Measurements from ENCODE around the gene MDFIC2. TPM values are rescaled to one million over a fixed set of nuclear protein-coding genes. Genes with fewer than 3 reads are reported as not detected.
"Not testable (repeated sequence)": the region's sequence is repeated elsewhere in the genome, so short reads cannot be mapped to it uniquely, and the experiment has no call there.

MDFIC2 gene
- total RNA-seq, 5 donors from 2014 or later (not counting 1 experiment from before 2014, with no cell fraction given): not detected

DNA sequence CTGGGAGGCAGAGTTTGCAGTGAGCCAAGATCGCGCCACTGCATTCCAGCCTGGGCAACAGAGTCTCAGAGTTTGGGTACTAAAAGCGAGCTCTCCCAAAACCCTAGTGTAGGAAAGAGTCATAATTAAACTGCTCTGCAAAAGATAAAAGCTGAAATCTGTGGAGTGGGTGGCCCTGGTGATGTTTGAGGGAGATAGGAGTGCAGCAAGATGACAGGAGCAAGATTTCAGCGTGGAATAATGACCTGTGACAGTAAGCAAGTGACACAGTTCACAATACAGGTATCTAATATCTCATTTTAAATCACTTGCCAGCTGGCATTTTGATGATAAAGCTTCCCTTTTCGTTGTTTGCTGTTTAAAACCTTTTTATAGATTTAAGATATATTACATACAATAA, 79.3 kb downstream of the MDFIC2 start:
- Histone ChIP-seq H3K27me3 (replicated peaks in 1 of 2; ENCODE audit: control insufficient read depth in 2 of 2, extremely low read depth in 1 of 2, insufficient read depth in 2 of 2, low read length in 1 of 2) (no peaks in the 10 kb centered on the region), H3K4me1 (ENCODE audit: control insufficient read depth in 1 of 2, extremely low read depth in 1 of 2, insufficient read depth in 2 of 2, low read length in 2 of 2) (no peaks in the 10 kb centered on the region), H3K4me3 (ENCODE audit: control insufficient read depth in 1 of 2, extremely low read depth in 1 of 2, low read length in 1 of 2) (no peak overlapping the region), H3K36me3 (ENCODE audit: control insufficient read depth in 2 of 2, extremely low read depth in 1 of 2, insufficient read depth in 1 of 2, low read length in 1 of 2) (no peaks in the 10 kb centered on the region), H3K9me3 (no peaks in the 10 kb centered on the region), H3K27ac (ENCODE audit: low read length) (no peak overlapping the region)
- POLR2A ChIA-PET: no interaction called here
- H3K36me3 Mint-ChIP-seq: no peaks in the 10 kb centered on the region
- H3K4me1 Mint-ChIP-seq: no peaks in the 10 kb centered on the region
- H3K27ac Mint-ChIP-seq: no peak overlapping the region
- WGBS (ENCODE audit: insufficient coverage): 100% methylated on average over 2 of the region's 5 CpGs
- H3K9me3 Mint-ChIP-seq: peaks cover 0 to 12% (median 3%) of the 10 kb centered on the region in 3 donors
- CTCF ChIA-PET: no interaction called here
- no peak overlapping the region for H3K4me3 Mint-ChIP-seq
- H3K27me3 Mint-ChIP-seq: peaks cover 0 to 11% of the 10 kb centered on the region in 2 donors
- ATAC-seq (replicated peaks in 1 of 4) (no peak), DNase-seq (no peak)

- no peaks in the 10 kb centered on the region for H3K36me3 Mint-ChIP-seq
- no peak overlapping the region for H3K4me3 Mint-ChIP-seq
- CTCF ChIA-PET: interaction anchor here in 1 of 2 donors (0.9 kb wide), 1 partner anchor 23 kb away, joined by 4 read pairs; no protein-coding TSS in a partner anchor
Observed at GRCh38 chr3:70231266-70231701, 81.2 kb downstream of the MDFIC2 start.

GRCh38 chr3:70227437-70227836, 85.0 kb downstream of the MDFIC2 start:
- ChIA-PET CTCF (no interaction called here), POLR2A (no interaction called here)
- no peaks in the 10 kb centered on the region for H3K9me3 ChIP-seq
- Mint-ChIP-seq H3K27ac (no peak overlapping the region), H3K4me1 (no peaks in the 10 kb centered on the region), H3K4me3 (no peak overlapping the region), H3K27me3 (peaks cover 0 to 11% of the 10 kb centered on the region in 2 donors), H3K9me3 (peaks cover 0 to 3% (median 3%) of the 10 kb centered on the region in 3 donors), H3K36me3 (no peaks in the 10 kb centered on the region)
- ATAC-seq (replicated peaks in 1 of 4) (no peak), DNase-seq (no peak)
- no peak overlapping the region for H3K4me3 ChIP-seq (ENCODE audit: control insufficient read depth in 1 of 2, extremely low read depth in 1 of 2, low read length in 1 of 2)
- no peaks in the 10 kb centered on the region for H3K4me1 ChIP-seq (ENCODE audit: control insufficient read depth in 1 of 2, extremely low read depth in 1 of 2, insufficient read depth in 2 of 2, low read length in 2 of 2)
- H3K36me3 ChIP-seq (ENCODE audit: control insufficient read depth in 2 of 2, extremely low read depth in 1 of 2, insufficient read depth in 1 of 2, low read length in 1 of 2): no peaks in the 10 kb centered on the region
- WGBS (ENCODE audit: insufficient coverage): 60% methylated on average over 1 of the region's 3 CpGs
- H3K27me3 ChIP-seq (replicated peaks in 1 of 2; ENCODE audit: control insufficient read depth in 2 of 2, extremely low read depth in 1 of 2, insufficient read depth in 2 of 2, low read length in 1 of 2): no peaks in the 10 kb centered on the region
- no peak overlapping the region for H3K27ac ChIP-seq (ENCODE audit: low read length)

More at GRCh38 chr3:70231266-70231701, 81.2 kb downstream of the MDFIC2 start:
- Mint-ChIP-seq H3K27me3 (peaks cover 0 to 11% of the 10 kb centered on the region in 2 donors), H3K4me1 (no peaks in the 10 kb centered on the region), H3K9me3 (peaks cover 0 to 7% (median 3%) of the 10 kb centered on the region in 3 donors), H3K27ac (no peak overlapping the region)
- no peaks in the 10 kb centered on the region for H3K27me3 ChIP-seq (replicated peaks in 1 of 2; ENCODE audit: control insufficient read depth in 2 of 2, extremely low read depth in 1 of 2, insufficient read depth in 2 of 2, low read length in 1 of 2)
- DNase-seq (no peak), ATAC-seq (replicated peaks in 1 of 4) (no peak)
- H3K9me3 ChIP-seq: no peaks in the 10 kb centered on the region
- no peak overlapping the region for H3K27ac ChIP-seq (ENCODE audit: low read length)
- WGBS (ENCODE audit: insufficient coverage): 70% methylated on average over 7 of the region's 15 CpGs
- no peaks in the 10 kb centered on the region for H3K4me1 ChIP-seq (ENCODE audit: control insufficient read depth in 1 of 2, extremely low read depth in 1 of 2, insufficient read depth in 2 of 2, low read length in 2 of 2)
- H3K4me3 ChIP-seq (ENCODE audit: control insufficient read depth in 1 of 2, extremely low read depth in 1 of 2, low read length in 1 of 2): no peak overlapping the region
- H3K36me3 ChIP-seq (ENCODE audit: control insufficient read depth in 2 of 2, extremely low read depth in 1 of 2, insufficient read depth in 1 of 2, low read length in 1 of 2): no peaks in the 10 kb centered on the region
- POLR2A ChIA-PET: no interaction called here

- Histone ChIP-seq H3K27ac (ENCODE audit: low read length) (no peak overlapping the region), H3K4me1 (ENCODE audit: control insufficient read depth in 1 of 2, extremely low read depth in 1 of 2, insufficient read depth in 2 of 2, low read length in 2 of 2) (no peaks in the 10 kb centered on the region), H3K4me3 (ENCODE audit: control insufficient read depth in 1 of 2, extremely low read depth in 1 of 2, low read length in 1 of 2) (no peak overlapping the region), H3K27me3 (replicated peaks in 1 of 2; ENCODE audit: control insufficient read depth in 2 of 2, extremely low read depth in 1 of 2, insufficient read depth in 2 of 2, low read length in 1 of 2) (no peaks in the 10 kb centered on the region), H3K36me3 (ENCODE audit: control insufficient read depth in 2 of 2, extremely low read depth in 1 of 2, insufficient read depth in 1 of 2, low read length in 1 of 2) (no peaks in the 10 kb centered on the region), H3K9me3 (no peaks in the 10 kb centered on the region)
- no CpG with 5 or more reads among the region's 3 CpGs for WGBS (ENCODE audit: insufficient coverage)
- Mint-ChIP-seq H3K9me3 (peaks cover 0 to 3% (median 0%) of the 10 kb centered on the region in 3 donors), H3K36me3 (no peaks in the 10 kb centered on the region), H3K4me1 (no peaks in the 10 kb centered on the region), H3K27me3 (peaks cover 0 to 15% of the 10 kb centered on the region in 2 donors), H3K4me3 (no peak overlapping the region), H3K27ac (no peak overlapping the region)
- ChIA-PET POLR2A (no interaction called here), CTCF (no interaction called here)
- DNase-seq (no peak), ATAC-seq (replicated peaks in 1 of 4) (no peak)
Observed at GRCh38 chr3:70225146-70225545, 87.3 kb downstream of the MDFIC2 start.

GRCh38 chr3:70224337-70224736, 88.1 kb downstream of the MDFIC2 start:
- ChIA-PET CTCF (no interaction called here), POLR2A (no interaction called here)

GRCh38 chr3:70218471-70218870, 94.0 kb downstream of the MDFIC2 start:
- Mint-ChIP-seq H3K27ac (no peak overlapping the region), H3K4me3 (no peak overlapping the region), H3K9me3 (no peaks in the 10 kb centered on the region), H3K36me3 (no peaks in the 10 kb centered on the region), H3K27me3 (peaks cover 0 to 15% of the 10 kb centered on the region in 2 donors), H3K4me1 (no peaks in the 10 kb centered on the region)
- no peaks in the 10 kb centered on the region for H3K36me3 ChIP-seq (ENCODE audit: control insufficient read depth in 2 of 2, extremely low read depth in 1 of 2, insufficient read depth in 1 of 2, low read length in 1 of 2)
- H3K27me3 ChIP-seq (replicated peaks in 1 of 2; ENCODE audit: control insufficient read depth in 2 of 2, extremely low read depth in 1 of 2, insufficient read depth in 2 of 2, low read length in 1 of 2): no peaks in the 10 kb centered on the region
- CTCF ChIA-PET: interaction anchor here in 1 of 2 donors (0.6 kb wide), 1 partner anchor 428 kb away, joined by 5 read pairs; no protein-coding TSS in a partner anchor
- no peak for DNase-seq
- POLR2A ChIA-PET: interaction anchor here in 1 of 2 donors (0.6 kb wide), 1 partner anchor 23 kb away, joined by 3 read pairs; no protein-coding TSS in a partner anchor
- no peak overlapping the region for H3K27ac ChIP-seq (ENCODE audit: low read length)
- no peak for ATAC-seq (replicated peaks in 1 of 4)
- no CpG with 5 or more reads among the region's 3 CpGs for WGBS (ENCODE audit: insufficient coverage)
- H3K9me3 ChIP-seq: no peaks in the 10 kb centered on the region
- H3K4me3 ChIP-seq (ENCODE audit: control insufficient read depth in 1 of 2, extremely low read depth in 1 of 2, low read length in 1 of 2): no peak overlapping the region
- no peaks in the 10 kb centered on the region for H3K4me1 ChIP-seq (ENCODE audit: control insufficient read depth in 1 of 2, extremely low read depth in 1 of 2, insufficient read depth in 2 of 2, low read length in 2 of 2)

More at GRCh38 chr3:70224337-70224736, 88.1 kb downstream of the MDFIC2 start:
- no peak overlapping the region for H3K27ac ChIP-seq (ENCODE audit: low read length)
- no peaks in the 10 kb centered on the region for H3K4me1 ChIP-seq (ENCODE audit: control insufficient read depth in 1 of 2, extremely low read depth in 1 of 2, insufficient read depth in 2 of 2, low read length in 2 of 2)
- Mint-ChIP-seq H3K4me3 (no peak overlapping the region), H3K4me1 (no peaks in the 10 kb centered on the region), H3K36me3 (no peaks in the 10 kb centered on the region), H3K27ac (no peak overlapping the region), H3K27me3 (peaks cover 0 to 18% of the 10 kb centered on the region in 2 donors), H3K9me3 (peaks cover 0 to 3% (median 0%) of the 10 kb centered on the region in 3 donors)
- no peaks in the 10 kb centered on the region for H3K27me3 ChIP-seq (replicated peaks in 1 of 2; ENCODE audit: control insufficient read depth in 2 of 2, extremely low read depth in 1 of 2, insufficient read depth in 2 of 2, low read length in 1 of 2)
- ATAC-seq (replicated peaks in 1 of 4) (no peak), DNase-seq (no peak)
- 50% methylated on average over 1 of the region's 5 CpGs for WGBS (ENCODE audit: insufficient coverage)
- no peaks in the 10 kb centered on the region for H3K9me3 ChIP-seq
- H3K4me3 ChIP-seq (ENCODE audit: control insufficient read depth in 1 of 2, extremely low read depth in 1 of 2, low read length in 1 of 2): no peak overlapping the region
- no peaks in the 10 kb centered on the region for H3K36me3 ChIP-seq (ENCODE audit: control insufficient read depth in 2 of 2, extremely low read depth in 1 of 2, insufficient read depth in 1 of 2, low read length in 1 of 2)

DNA sequence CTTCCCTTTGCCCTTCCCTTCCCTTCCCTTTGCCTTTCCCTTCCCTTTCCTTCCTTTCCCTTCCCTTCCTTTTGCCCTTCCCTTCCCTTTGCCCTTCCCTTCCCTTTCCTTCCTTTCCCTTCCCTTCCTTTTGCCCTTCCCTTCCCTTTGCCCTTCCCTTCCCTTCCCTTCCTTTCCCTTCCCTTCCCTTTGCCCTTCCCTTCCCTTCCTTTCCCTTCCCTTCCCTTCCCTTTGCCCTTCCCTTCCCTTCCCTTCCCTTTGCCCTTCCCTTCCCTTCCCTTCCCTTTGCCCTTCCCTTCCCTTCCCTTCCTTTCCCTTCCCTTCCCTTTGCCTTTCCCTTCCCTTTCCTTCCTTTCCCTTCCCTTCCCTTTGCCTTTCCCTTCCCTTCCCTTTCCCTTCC, 101.2 kb downstream of the MDFIC2 start:
- H3K27me3 ChIP-seq (replicated peaks in 1 of 2; ENCODE audit: control insufficient read depth in 2 of 2, extremely low read depth in 1 of 2, insufficient read depth in 2 of 2, low read length in 1 of 2); H3K27ac Mint-ChIP-seq; H3K9me3 ChIP-seq; DNase-seq; H3K4me3 ChIP-seq (ENCODE audit: control insufficient read depth in 1 of 2, extremely low read depth in 1 of 2, low read length in 1 of 2); H3K4me1 Mint-ChIP-seq; H3K4me3 Mint-ChIP-seq; H3K36me3 ChIP-seq (ENCODE audit: control insufficient read depth in 2 of 2, extremely low read depth in 1 of 2, insufficient read depth in 1 of 2, low read length in 1 of 2); CTCF ChIA-PET; ATAC-seq (replicated peaks in 1 of 4); H3K36me3 Mint-ChIP-seq; H3K9me3 Mint-ChIP-seq; H3K4me1 ChIP-seq (ENCODE audit: control insufficient read depth in 1 of 2, extremely low read depth in 1 of 2, insufficient read depth in 2 of 2, low read length in 2 of 2); POLR2A ChIA-PET; H3K27ac ChIP-seq (ENCODE audit: low read length): not testable (repeated sequence)
- H3K27me3 Mint-ChIP-seq: peaks cover 2 to 11% of the 10 kb centered on the region in 2 donors
